CD14-positive monocyte (primary cell): ENCODE measurements around the gene KLC1. TPM values are rescaled to one million over a fixed set of nuclear protein-coding genes. Genes with fewer than 3 reads are reported as not detected.

ENCODE experiments used
- DNase-seq, 3 donors: peaks; one replicate each; pipeline ENCODE4 v3.0.0-alpha.2; 2011 to 2022
- H2AFZ ChIP-seq: 2 replicates; pipeline ENCODE4 v1.6.0; 2012; ENCODE audit warnings: mild to moderate bottlenecking, low read depth, low read length, inconsistent platforms; ENCODE audit not compliant: insufficient read depth, poor library complexity, severe bottlenecking
- H3K27ac ChIP-seq, 2 donors: 1 replicate in 1 of 2; 2 replicates in 1 of 2; pipeline ENCODE4 v1.5.1; 2012 to 2013; ENCODE audit warnings: low read length in 2 of 2, control low read depth in 1 of 2, inconsistent platforms in 1 of 2, low read depth in 1 of 2, mild to moderate bottlenecking in 1 of 2
- H3K27me3 ChIP-seq, 2 donors: one replicate each; pipeline versions ENCODE4 v1.6.0 to v1.6.1; 2011 to 2013; ENCODE audit warnings: low read length in 2 of 2; ENCODE audit not compliant: control insufficient read depth in 2 of 2, insufficient read depth in 2 of 2
- H3K36me3 ChIP-seq, 2 donors: replicated peaks in 1 of 2; 1 replicate in 1 of 2; 2 replicates in 1 of 2; pipeline versions ENCODE4 v1.5.1 to v1.6.1; 2012 to 2013; ENCODE audit warnings: low read length in 2 of 2, control low read depth in 1 of 2, inconsistent platforms in 1 of 2, mild to moderate bottlenecking in 1 of 2; ENCODE audit not compliant: insufficient read depth in 2 of 2, control insufficient read depth in 1 of 2
- H3K4me1 ChIP-seq, 2 donors: 1 replicate in 1 of 2; 2 replicates in 1 of 2; pipeline versions ENCODE4 v1.5.1 to v1.6.1; 2012 to 2013; ENCODE audit warnings: low read length in 2 of 2, control low read depth in 1 of 2, inconsistent platforms in 1 of 2, mild to moderate bottlenecking in 1 of 2, moderate library complexity in 1 of 2; ENCODE audit not compliant: insufficient read depth in 2 of 2, control insufficient read depth in 1 of 2
- H3K4me2 ChIP-seq: replicated peaks from 2 replicates; pipeline ENCODE3; 2012; ENCODE audit warnings: low read length, moderate library complexity, mild to moderate bottlenecking; ENCODE audit not compliant: poor library complexity, severe bottlenecking; ENCODE audit errors: extremely low read depth
- H3K4me3 ChIP-seq, 3 experiments: fragments of 200-600 bp in 1 of 3; sonication (generic) in 1 of 3; replicated peaks in 1 of 3; 1 replicate in 2 of 3; 2 replicates in 1 of 3; pipeline ENCODE4 v1.5.1; 2011 to 2013; ENCODE audit warnings: low read length in 3 of 3, mild to moderate bottlenecking in 3 of 3, control low read depth in 2 of 3, low read depth in 2 of 3, inconsistent platforms in 1 of 3, moderate library complexity in 1 of 3
- H3K79me2 ChIP-seq: 2 replicates; pipeline ENCODE4 v1.6.0; 2012; ENCODE audit warnings: mild to moderate bottlenecking, control low read depth, inconsistent platforms, low read length, moderate library complexity; ENCODE audit not compliant: insufficient read depth
- H3K9ac ChIP-seq: 2 replicates; pipeline ENCODE4 v1.6.0; 2017; ENCODE audit warnings: low read length, mild to moderate bottlenecking; ENCODE audit not compliant: insufficient read depth, poor library complexity, severe bottlenecking
- H3K9me3 ChIP-seq, 2 donors: replicated peaks in 1 of 2; 1 replicate in 1 of 2; 2 replicates in 1 of 2; pipeline versions ENCODE4 v1.5.1 to v1.6.1; 2012 to 2013; ENCODE audit warnings: low read length in 2 of 2, control low read depth in 1 of 2; ENCODE audit not compliant: control insufficient read depth in 1 of 2, insufficient read depth in 1 of 2
- H4K20me1 ChIP-seq: 2 replicates; pipeline ENCODE4 v1.6.0; 2012; ENCODE audit warnings: mild to moderate bottlenecking, low read length, control low read depth, moderate library complexity; ENCODE audit not compliant: insufficient read depth
- H3K27ac Mint-ChIP-seq, 7 donors: one replicate each; pipeline ENCODE4 v1.8.0; 2020; ENCODE audit warnings: mild to moderate bottlenecking in 7 of 7, mixed read lengths in 7 of 7, moderate library complexity in 6 of 7, inconsistent platforms in 2 of 7
- H3K27me3 Mint-ChIP-seq, 3 donors: one replicate each; pipeline ENCODE4 v1.8.0; 2021 to 2022; ENCODE audit warnings: low read depth in 3 of 3, mild to moderate bottlenecking in 3 of 3, mixed read lengths in 3 of 3, moderate library complexity in 3 of 3, inconsistent platforms in 1 of 3
- H3K36me3 Mint-ChIP-seq, 2 donors: one replicate each; pipeline ENCODE4 v1.8.0; 2020; ENCODE audit warnings: mixed read lengths in 2 of 2, inconsistent platforms in 1 of 2, mild to moderate bottlenecking in 1 of 2
- H3K4me1 Mint-ChIP-seq: one replicate; pipeline ENCODE4 v1.8.0; 2020; ENCODE audit warnings: mild to moderate bottlenecking, mixed read lengths
- H3K4me3 Mint-ChIP-seq, 2 donors: one replicate each; pipeline ENCODE4 v1.8.0; 2020; ENCODE audit warnings: mild to moderate bottlenecking in 2 of 2, mixed read lengths in 2 of 2, moderate library complexity in 1 of 2
- H3K9me3 Mint-ChIP-seq, 7 donors: one replicate each; pipeline ENCODE4 v1.8.0; 2020 to 2022; ENCODE audit warnings: mixed read lengths in 7 of 7, mild to moderate bottlenecking in 6 of 7, moderate library complexity in 6 of 7, inconsistent platforms in 2 of 7
- CTCF ChIP-seq: fragments of 200-600 bp; IDR thresholded peaks from one replicate; pipeline ENCODE4 v1.8.0; 2022; ENCODE audit warnings: antibody characterized with exemption, mild to moderate bottlenecking
- WGBS: methylation state at CpG from one replicate; pipeline ENCODE4 v1.1.5; 2013; ENCODE audit warnings: missing lambda C conversion rate; ENCODE audit not compliant: insufficient coverage; 5-methylcytosine and 5-hydroxymethylcytosine counted together
- intact Hi-C, 2 donors: fragments of 100-400 bp; cut with micrococcal nuclease; formaldehyde crosslinking; loops; one replicate each; pipeline versions ENCODE4 v1.15.0 to v1.15.1; 2023
- polyA plus RNA-seq, 3 donors: library from polyadenylated mRNA; depleted of rRNA in 1 of 3; unstranded in 2 of 3; stranded (reverse) in 1 of 3; fragments of 300-500 nt in 2 of 3; fragments of >200 nt in 1 of 3; fragmentation: Illumina TruSeq in 2 of 3; gene quantifications; 1 replicate in 2 of 3; 2 replicates in 1 of 3; pipeline ENCODE4 v1.2.3, GENCODE V29; 2012 to 2021

KLC1 gene
- polyA plus RNA-seq, 3 donors: 41.5 to 108 (median 46.6) TPM

- H3K79me2 ChIP-seq: no peaks in the 10 kb centered on the region
- H3K4me1 ChIP-seq: no peaks in the 10 kb centered on the region
- no peak for TF ChIP-seq CTCF
- no peaks in the 10 kb centered on the region for H3K27me3 ChIP-seq
- Mint-ChIP-seq H3K4me1 (no peaks in the 10 kb centered on the region), H3K9me3 (peaks cover 0 to 4% (median 0%) of the 10 kb centered on the region in 7 donors), H3K4me3 (no peak overlapping the region), H3K27me3 (peaks cover 0 to 2% (median 1%) of the 10 kb centered on the region in 3 donors), H3K27ac (no peak overlapping the region), H3K36me3 (peaks cover 74 to 86% of the 10 kb centered on the region in 2 donors)
- H3K4me2 ChIP-seq: no peak overlapping the region
- WGBS: 100% methylated on average over 2 of the region's 4 CpGs
- H3K9ac ChIP-seq: no peak overlapping the region
- peaks cover 56% of the 10 kb centered on the region for H4K20me1 ChIP-seq
- intact Hi-C loops: loop anchor here in 1 of 2 donors (10.0 kb wide), 1 partner anchor 113 kb away; no protein-coding TSS in a partner anchor
- H3K36me3 ChIP-seq: peaks cover 83 to 97% of the 10 kb centered on the region in 2 donors
- no peak overlapping the region for H3K4me3 ChIP-seq
- no peaks in the 10 kb centered on the region for H3K9me3 ChIP-seq
- H3K27ac ChIP-seq: no peak overlapping the region
- no peak for DNase-seq
- H2AFZ ChIP-seq: no peak overlapping the region
Observed at GRCh38 chr14:103687712-103688111, 58.7 kb downstream of the KLC1 start.

- Histone ChIP-seq H3K4me3 (no peak overlapping the region), H3K9me3 (no peaks in the 10 kb centered on the region), H2AFZ (no peak overlapping the region), H3K27ac (no peak overlapping the region), H3K27me3 (no peaks in the 10 kb centered on the region), H4K20me1 (peaks cover 57% of the 10 kb centered on the region), H3K36me3 (peaks cover 83 to 97% of the 10 kb centered on the region in 2 donors), H3K4me2 (no peak overlapping the region), H3K79me2 (no peaks in the 10 kb centered on the region), H3K4me1 (no peaks in the 10 kb centered on the region), H3K9ac (no peak overlapping the region)
- H3K4me1 Mint-ChIP-seq: no peaks in the 10 kb centered on the region
- intact Hi-C loops: loop anchor here in 1 of 2 donors (10.0 kb wide), 1 partner anchor 114 kb away; no protein-coding TSS in a partner anchor
- H3K27ac Mint-ChIP-seq: no peak overlapping the region
- H3K36me3 Mint-ChIP-seq: peaks cover 73 to 86% of the 10 kb centered on the region in 2 donors
- DNase-seq: no peak
- no peak overlapping the region for H3K4me3 Mint-ChIP-seq
- H3K9me3 Mint-ChIP-seq: peaks cover 0 to 4% (median 0%) of the 10 kb centered on the region in 7 donors
- 93% methylated on average over 3 of the region's 5 CpGs for WGBS
- peaks cover 0 to 1% (median under 1%) of the 10 kb centered on the region in 3 donors for H3K27me3 Mint-ChIP-seq
- no peak for TF ChIP-seq CTCF
Observed at GRCh38 chr14:103688441-103688840, 59.4 kb downstream of the KLC1 start.
